Epithelial cell of umbilical artery (primary cell): ENCODE data around the gene KBTBD12. TPM values are rescaled to one million over a fixed set of nuclear protein-coding genes. Genes with fewer than 3 reads are reported as not detected.

ENCODE experiments used
- total RNA-seq: library from RNA; depleted of rRNA; stranded (reverse); fragments of >200 nt; gene quantifications from 2 replicates; pipeline ENCODE4 v1.2.3, GENCODE V29; 2014

Gene KBTBD12, protein sequence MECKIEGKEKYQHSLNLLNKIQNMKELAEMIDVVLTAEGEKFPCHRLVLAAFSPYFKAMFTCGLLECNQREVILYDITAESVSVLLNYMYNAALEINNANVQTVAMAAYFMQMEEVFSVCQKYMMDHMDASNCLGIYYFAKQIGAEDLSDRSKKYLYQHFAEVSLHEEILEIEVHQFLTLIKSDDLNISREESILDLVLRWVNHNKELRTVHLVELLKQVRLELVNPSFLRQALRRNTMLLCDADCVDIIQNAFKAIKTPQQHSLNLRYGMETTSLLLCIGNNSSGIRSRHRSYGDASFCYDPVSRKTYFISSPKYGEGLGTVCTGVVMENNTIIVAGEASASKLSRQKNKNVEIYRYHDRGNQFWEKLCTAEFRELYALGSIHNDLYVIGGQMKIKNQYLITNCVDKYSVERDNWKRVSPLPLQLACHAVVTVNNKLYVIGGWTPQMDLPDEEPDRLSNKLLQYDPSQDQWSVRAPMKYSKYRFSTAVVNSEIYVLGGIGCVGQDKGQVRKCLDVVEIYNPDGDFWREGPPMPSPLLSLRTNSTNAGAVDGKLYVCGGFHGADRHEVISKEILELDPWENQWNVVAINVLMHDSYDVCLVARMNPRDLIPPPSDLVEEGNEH
- total RNA-seq = not detected in 2 replicates

DNA sequence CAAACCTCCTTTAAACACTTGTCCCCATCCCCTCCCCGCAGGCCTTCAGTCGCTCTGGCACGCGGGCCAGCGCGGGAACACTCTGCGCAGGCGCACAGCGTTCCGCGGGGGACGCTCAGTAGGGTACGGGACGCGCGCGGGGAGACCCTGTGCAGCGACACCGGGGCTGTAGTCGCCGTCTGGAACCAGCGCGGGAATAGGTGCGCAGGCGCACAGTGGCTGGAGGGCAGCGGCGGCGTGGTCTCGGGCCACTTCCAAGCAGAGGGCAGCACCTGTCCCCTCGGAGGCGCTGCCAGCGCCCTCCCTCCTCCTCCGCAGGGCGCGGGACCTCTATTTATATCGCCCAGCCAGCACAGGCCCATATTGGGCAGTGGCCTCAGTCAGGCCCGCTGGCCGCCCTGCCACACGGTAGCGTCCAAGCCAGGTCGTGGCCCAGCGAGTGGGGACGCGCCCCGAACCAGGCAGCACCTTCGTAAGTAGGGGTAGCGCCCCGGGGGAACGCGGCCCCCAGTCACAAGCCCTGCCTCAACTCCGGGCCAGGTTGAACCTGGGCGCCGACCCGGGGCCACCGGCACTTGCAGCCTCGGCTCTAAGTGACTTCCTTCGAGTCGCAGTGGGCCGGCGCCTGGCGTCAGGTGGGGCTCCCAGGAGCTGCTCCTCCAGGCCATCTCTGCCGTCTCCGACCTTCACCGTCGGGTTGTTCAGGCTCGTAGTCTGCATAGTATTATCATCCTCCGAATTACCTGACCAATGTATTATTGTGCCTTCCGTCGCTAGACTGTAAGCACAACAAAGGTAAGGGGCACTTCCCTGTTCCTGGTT, at the start of gene KBTBD12:
KBTBD12 (plus strand) TSS at position 118 of the 822 bp plus-strand sequence. CDS start 7,830 bp downstream, outside the sequence.

Other genes with a start within 250 kb of the KBTBD12 start
- 5.8 TPM in 2 replicates for gene ABTB1, start 242.3 kb upstream of the KBTBD12 start, total RNA-seq
- gene MGLL, start 92.7 kb upstream of the KBTBD12 start, total RNA-seq = 37.7 and 41.6 TPM in 2 replicates
- gene SEC61A1, start 137.2 kb downstream of the KBTBD12 start, total RNA-seq = 191 and 215 TPM in 2 replicates
- gene RUVBL1, start 208.6 kb downstream of the KBTBD12 start, total RNA-seq = 108 and 122 TPM in 2 replicates
- gene EEFSEC, start 238.2 kb downstream of the KBTBD12 start, total RNA-seq = 1.8 and 4.5 TPM in 2 replicates